Activated CD8-positive, alpha-beta memory T cell treated with anti-CD3 and anti-CD28 coated beads for 36 hours (primary cell): ENCODE measurements around the gene AQP6. TPM values are rescaled to one million over a fixed set of nuclear protein-coding genes. Genes with fewer than 3 reads are reported as not detected.

Experiments
- CTCF ChIA-PET: fragments of 350-600 bp; sonication (Branson Sonifier 250); formaldehyde crosslinking; loops from one replicate; lab custom pipeline; 2021; ENCODE audit warnings: antibody characterized with exemption; lab: Charles Lee
- POLR2A ChIA-PET: fragments of 350-600 bp; sonication (Branson Sonifier 250); formaldehyde crosslinking; loops from one replicate; lab custom pipeline; 2021; ENCODE audit warnings: antibody characterized with exemption; lab: Charles Lee
- total RNA-seq, 2 experiments: library from RNA; stranded (reverse); gene quantifications; one replicate each; pipeline ENCODE4 v1.2.3, GENCODE V29; 2021

Gene AQP6
- total RNA-seq, 2 experiments from 2014 or later: not detected

- ChIA-PET POLR2A (interaction anchor here (0.6 kb wide), 2 partner anchors 27 to 36 kb away, joined by 3 to 6 read pairs; no protein-coding TSS in a partner anchor), CTCF (interaction anchor here (1.4 kb wide), 1 partner anchor 64 kb away, joined by 4 read pairs; no protein-coding TSS in a partner anchor)
Measured at GRCh38 chr12:50006280-50006679, 33.5 kb downstream of the AQP6 start.

GRCh38 chr12:50006754-50007442 is 34.2 kb downstream of the AQP6 start:
- POLR2A ChIA-PET: interaction anchor here (0.6 kb wide), 2 partner anchors 27 to 37 kb away, joined by 3 to 6 read pairs; no protein-coding TSS in a partner anchor
- CTCF ChIA-PET: interaction anchor here (1.4 to 2.5 kb wide), 3 partner anchors 32 to 64 kb away, joined by 4 to 8 read pairs (median 7); no protein-coding TSS in a partner anchor

- POLR2A ChIA-PET: no interaction called here
- CTCF ChIA-PET: interaction anchor here (0.6 to 1.4 kb wide), 3 partner anchors 24 to 281 kb away, joined by 3 to 5 read pairs (median 3); no protein-coding TSS in a partner anchor
Measured at GRCh38 chr12:50013361-50014147, 40.8 kb downstream of the AQP6 start.

GRCh38 chr12:50014342-50014741 is 41.6 kb downstream of the AQP6 start:
- ChIA-PET POLR2A (no interaction called here), CTCF (interaction anchor here (0.6 to 0.9 kb wide), 2 partner anchors 23 to 25 kb away, joined by 3 read pairs; no protein-coding TSS in a partner anchor)

- ChIA-PET POLR2A (no interaction called here), CTCF (interaction anchor here (0.6 to 2.0 kb wide), 3 partner anchors 8 to 764 kb away, joined by 3 to 4 read pairs (median 4); partner anchors contain the start of gene COX14)
Measured at GRCh38 chr12:50016501-50017475, 44.0 kb downstream of the AQP6 start.

- ChIA-PET POLR2A (no interaction called here), CTCF (interaction anchor here (1.1 to 2.0 kb wide), 2 partner anchors 53 to 94 kb away, joined by 3 to 4 read pairs; partner anchors contain the start of gene COX14)
Measured at GRCh38 chr12:50017641-50018040, 44.9 kb downstream of the AQP6 start.

- CTCF ChIA-PET: interaction anchor here (0.7 to 2.0 kb wide), 5 partner anchors 21 to 456 kb away, joined by 3 to 8 read pairs (median 3); partner anchors contain the start of gene COX14
- POLR2A ChIA-PET: no interaction called here
Measured at GRCh38 chr12:50018154-50018553, 45.4 kb downstream of the AQP6 start.

- CTCF ChIA-PET: interaction anchor here (1.0 to 2.0 kb wide), 4 partner anchors 20 to 92 kb away, joined by 3 to 8 read pairs (median 4); partner anchors contain the start of gene COX14
- POLR2A ChIA-PET: no interaction called here
Measured at GRCh38 chr12:50018968-50019367, 46.2 kb downstream of the AQP6 start.

- POLR2A ChIA-PET: no interaction called here
Measured at GRCh38 chr12:50019524-50019923, 46.8 kb downstream of the AQP6 start.

GRCh38 chr12:50021031-50021430 is 48.3 kb downstream of the AQP6 start:
- ChIA-PET CTCF (interaction anchor here (1.2 kb wide), 1 partner anchor 18 kb away, joined by 4 read pairs; no protein-coding TSS in a partner anchor), POLR2A (interaction anchor here (0.6 kb wide), 1 partner anchor 83 kb away, joined by 3 read pairs; no protein-coding TSS in a partner anchor)

More at GRCh38 chr12:50019524-50019923, 46.8 kb downstream of the AQP6 start:
- CTCF ChIA-PET: interaction anchor here (1.1 to 1.5 kb wide), 3 partner anchors 19 to 61 kb away, joined by 3 to 8 read pairs (median 3); no protein-coding TSS in a partner anchor

- CTCF ChIA-PET: no interaction called here
- POLR2A ChIA-PET: no interaction called here
Measured at GRCh38 chr12:50022903-50023302, 50.2 kb downstream of the AQP6 start.

- ChIA-PET CTCF (interaction anchor here (0.6 to 2.4 kb wide), 4 partner anchors 8 to 79 kb away, joined by 3 to 9 read pairs (median 3); no protein-coding TSS in a partner anchor), POLR2A (no interaction called here)
Measured at GRCh38 chr12:50024227-50024626, 51.5 kb downstream of the AQP6 start.

GRCh38 chr12:50024805-50025186 is 52.0 kb downstream of the AQP6 start:
- POLR2A ChIA-PET: no interaction called here

GRCh38 chr12:50025187-50026059 is 52.7 kb downstream of the AQP6 start, which contains the start of gene RACGAP1:
RACGAP1 (minus strand) TSS chr12:50025494; CDS start chr12:50016715, 8,779 bp downstream.
- CTCF ChIA-PET: interaction anchor here (0.6 to 3.8 kb wide), 7 partner anchors 11 to 666 kb away, joined by 3 to 13 read pairs (median 5); partner anchors contain the start of gene SMARCD1
- POLR2A ChIA-PET: interaction anchor here (0.7 kb wide), 1 partner anchor 569 kb away, joined by 3 read pairs; no protein-coding TSS in a partner anchor

More at GRCh38 chr12:50024805-50025186, 52.0 kb downstream of the AQP6 start:
- CTCF ChIA-PET: interaction anchor here (0.6 to 3.8 kb wide), 7 partner anchors 9 to 80 kb away, joined by 3 to 13 read pairs (median 5); no protein-coding TSS in a partner anchor

- CTCF ChIA-PET: interaction anchor here (3.8 kb wide), 1 partner anchor 12 kb away, joined by 13 read pairs; no protein-coding TSS in a partner anchor
- POLR2A ChIA-PET: no interaction called here
Measured at GRCh38 chr12:50026691-50027090, 53.9 kb downstream of the AQP6 start.
